ENCODE data around the gene CD59. TPM values are rescaled to one million over a fixed set of nuclear protein-coding genes. Genes with fewer than 3 reads are reported as not detected.
A peak's percentile ranks its signal among the peaks of the same experiment; 100 is the strongest.

Gene CD59
- polyA plus RNA-seq, 1 experiment = 1,182 TPM

GRCh38 chr11:33718440-33718839 lies 17.8 kb downstream of the CD59 start:
- H3K4me3 ChIP-seq (ENCODE audit: low read depth, low read length) = no peak overlapping the region
- no peaks in the 10 kb centered on the region for H3K27me3 ChIP-seq (ENCODE audit: control insufficient read depth, insufficient read depth, low read length)
- no peak for DNase-seq (ENCODE audit: low read depth, low spot score)
- ChIA-PET POLR2A (no interaction called here), CTCF (interaction anchor here (0.7 kb wide), 1 partner anchor 50 kb away, joined by 4 read pairs; no protein-coding TSS in a partner anchor)
- no peaks in the 10 kb centered on the region for H3K9me3 ChIP-seq (ENCODE audit: control insufficient read depth, insufficient read depth, low read length)
- H3K27ac ChIP-seq (ENCODE audit: low read depth, low read length) = no peak overlapping the region
- no peak for TF ChIP-seq CTCF (IDR thresholded peaks at IDR 0.05; ENCODE audit: low read depth, low read length)

GRCh38 chr11:33716243-33716642 lies 20.0 kb downstream of the CD59 start:
- no peak overlapping the region for H3K27ac ChIP-seq (ENCODE audit: low read depth, low read length)
- H3K27me3 ChIP-seq (ENCODE audit: control insufficient read depth, insufficient read depth, low read length) = no peaks in the 10 kb centered on the region
- POLR2A ChIA-PET = interaction anchor here (1.0 kb wide), 1 partner anchor 14 kb away, joined by 3 read pairs; no protein-coding TSS in a partner anchor
- peak; percentile 28; the same call in 1 of the 2 replicates for TF ChIP-seq CTCF (IDR thresholded peaks at IDR 0.05; ENCODE audit: low read depth, low read length)
- CTCF ChIA-PET = interaction anchor here (0.7 to 4.6 kb wide), 6 partner anchors 11 to 113 kb away, joined by 3 to 42 read pairs (median 4); no protein-coding TSS in a partner anchor
- no peaks in the 10 kb centered on the region for H3K9me3 ChIP-seq (ENCODE audit: control insufficient read depth, insufficient read depth, low read length)
- H3K4me3 ChIP-seq (ENCODE audit: low read depth, low read length) = no peak overlapping the region
- DNase-seq (ENCODE audit: low read depth, low spot score) = no peak

GRCh38 chr11:33713856-33714398 lies 22.3 kb downstream of the CD59 start:
- no peak for DNase-seq (ENCODE audit: low read depth, low spot score)
- TF ChIP-seq CTCF (IDR thresholded peaks at IDR 0.05; ENCODE audit: low read depth, low read length) = no peak
- Histone ChIP-seq H3K9me3 (ENCODE audit: control insufficient read depth, insufficient read depth, low read length) (no peaks in the 10 kb centered on the region), H3K4me3 (ENCODE audit: low read depth, low read length) (no peak overlapping the region), H3K27ac (ENCODE audit: low read depth, low read length) (no peak overlapping the region), H3K27me3 (ENCODE audit: control insufficient read depth, insufficient read depth, low read length) (no peaks in the 10 kb centered on the region)
- ChIA-PET CTCF (interaction anchor here (0.6 to 4.6 kb wide), 4 partner anchors 11 to 44 kb away, joined by 3 to 42 read pairs (median 4); no protein-coding TSS in a partner anchor), POLR2A (no interaction called here)

- Histone ChIP-seq H3K27ac (ENCODE audit: low read depth, low read length) (no peak overlapping the region), H3K9me3 (ENCODE audit: control insufficient read depth, insufficient read depth, low read length) (no peaks in the 10 kb centered on the region), H3K27me3 (ENCODE audit: control insufficient read depth, insufficient read depth, low read length) (no peaks in the 10 kb centered on the region), H3K4me3 (ENCODE audit: low read depth, low read length) (no peak overlapping the region)
- ChIA-PET CTCF (interaction anchor here (0.6 to 4.6 kb wide), 2 partner anchors 29 to 44 kb away, joined by 6 to 42 read pairs; no protein-coding TSS in a partner anchor), POLR2A (no interaction called here)
- no peak for DNase-seq (ENCODE audit: low read depth, low spot score)
- TF ChIP-seq CTCF (IDR thresholded peaks at IDR 0.05; ENCODE audit: low read depth, low read length) = no peak
Observed at GRCh38 chr11:33713151-33713855, 22.9 kb downstream of the CD59 start.

GRCh38 chr11:33712436-33712835 lies 23.8 kb downstream of the CD59 start:
- no peak overlapping the region for H3K27ac ChIP-seq (ENCODE audit: low read depth, low read length)
- POLR2A ChIA-PET = no interaction called here

More at GRCh38 chr11:33712436-33712835, 23.8 kb downstream of the CD59 start:
- no peak for TF ChIP-seq CTCF (IDR thresholded peaks at IDR 0.05; ENCODE audit: low read depth, low read length)
- Histone ChIP-seq H3K4me3 (ENCODE audit: low read depth, low read length) (no peak overlapping the region), H3K9me3 (ENCODE audit: control insufficient read depth, insufficient read depth, low read length) (no peaks in the 10 kb centered on the region), H3K27me3 (ENCODE audit: control insufficient read depth, insufficient read depth, low read length) (no peaks in the 10 kb centered on the region)
- CTCF ChIA-PET = no interaction called here
- no peak for DNase-seq (ENCODE audit: low read depth, low spot score)

Data from AG04450 (cell line).